ENCODE results near the gene MYL6B. TPM values are rescaled to one million over a fixed set of nuclear protein-coding genes. Genes with fewer than 3 reads are reported as not detected.

Gene MYL6B
- total RNA-seq, 2 donors from 2014 or later = 153 to 191 TPM

DNA sequence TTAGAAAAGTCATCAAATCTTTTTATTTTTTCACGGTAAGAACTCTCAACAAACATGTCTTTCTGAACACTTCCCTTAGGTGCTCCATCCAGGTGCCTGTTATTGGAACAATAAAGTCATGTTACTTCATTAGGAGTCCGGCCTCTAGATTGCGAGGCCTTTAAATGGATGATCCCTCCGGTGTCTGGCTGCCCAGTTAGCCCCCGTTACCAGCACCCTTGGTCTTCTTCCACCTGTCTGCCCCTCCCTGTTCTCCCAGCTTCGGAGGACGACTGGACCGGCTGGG lies 48.6 kb upstream of the MYL6B start:
- H3K9me3 Mint-ChIP-seq = no peaks in the 10 kb centered on the region
- Histone ChIP-seq H3K36me3 (ENCODE audit: control insufficient read depth, insufficient read depth, low read length) (peaks cover 39% of the 10 kb centered on the region), H3K4me1 (ENCODE audit: control insufficient read depth, insufficient read depth, low read length) (no peaks in the 10 kb centered on the region)

DNA sequence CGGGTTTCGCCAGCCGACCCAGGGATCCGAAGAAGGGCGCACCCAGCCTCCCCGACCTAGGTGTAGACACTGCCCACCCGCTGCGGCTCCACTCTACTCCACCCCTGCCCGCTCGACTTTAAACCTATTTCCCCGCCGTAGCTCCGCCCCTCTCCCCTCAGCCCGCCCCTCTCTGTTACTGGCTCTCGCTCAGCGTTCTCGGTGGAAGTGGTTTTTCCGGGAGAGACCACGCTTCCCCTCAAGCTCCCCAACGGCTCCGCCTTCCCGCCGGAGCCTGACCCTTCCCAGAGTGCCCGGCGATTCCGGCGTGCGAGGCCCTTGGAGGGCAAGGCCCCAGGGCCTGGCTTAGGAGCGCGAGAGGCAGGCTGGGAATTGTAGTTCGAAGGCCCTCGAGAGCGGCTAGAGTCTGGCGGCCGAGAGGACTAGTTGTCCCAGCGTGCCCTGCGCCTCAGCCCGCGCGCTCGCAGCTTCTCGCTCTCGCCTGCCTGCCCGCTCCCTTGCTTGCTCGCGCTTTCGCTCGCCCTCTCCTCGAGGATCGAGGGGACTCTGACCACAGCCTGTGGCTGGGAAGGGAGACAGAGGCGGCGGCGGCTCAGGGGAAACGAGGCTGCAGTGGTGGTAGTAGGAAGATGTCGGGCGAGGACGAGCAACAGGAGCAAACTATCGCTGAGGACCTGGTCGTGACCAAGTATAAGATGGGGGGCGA lies 48.1 kb upstream of the MYL6B start, which contains the start of gene PA2G4:
Gene PA2G4, plus strand, starts transcription at position 451 of the 706 bp plus-strand sequence. Its CDS starts 179 bp downstream, at position 630.
- peak within 1 kb of the TSS; percentile 84 for H3K9ac ChIP-seq (ENCODE audit: extremely low read depth, low read length, poor library complexity, severe bottlenecking)
- H3K27me3 Mint-ChIP-seq (ENCODE audit: insufficient read depth) = no peaks in the 10 kb centered on the region
- H3K9me3 ChIP-seq (ENCODE audit: control insufficient read depth, low read length) = no peaks in the 10 kb centered on the region
- WGBS, 2 experiments (ENCODE audit: insufficient coverage in 1 of 2, insufficient read length in 1 of 2) = 0% methylated on average over 24 to 60 of the region's 60 CpGs
- peaks cover 22% of the 10 kb centered on the region for H3K4me1 Mint-ChIP-seq
- H3K36me3 ChIP-seq (ENCODE audit: control insufficient read depth, insufficient read depth, low read length) = peaks cover 43% of the 10 kb centered on the region
- H3K27me3 ChIP-seq (ENCODE audit: control insufficient read depth, insufficient read depth, low read length, poor library complexity, severe bottlenecking) = no peaks in the 10 kb centered on the region
- H3K4me1 ChIP-seq (ENCODE audit: control insufficient read depth, insufficient read depth, low read length) = no peaks in the 10 kb centered on the region
- TF ChIP-seq, protein P1, sequence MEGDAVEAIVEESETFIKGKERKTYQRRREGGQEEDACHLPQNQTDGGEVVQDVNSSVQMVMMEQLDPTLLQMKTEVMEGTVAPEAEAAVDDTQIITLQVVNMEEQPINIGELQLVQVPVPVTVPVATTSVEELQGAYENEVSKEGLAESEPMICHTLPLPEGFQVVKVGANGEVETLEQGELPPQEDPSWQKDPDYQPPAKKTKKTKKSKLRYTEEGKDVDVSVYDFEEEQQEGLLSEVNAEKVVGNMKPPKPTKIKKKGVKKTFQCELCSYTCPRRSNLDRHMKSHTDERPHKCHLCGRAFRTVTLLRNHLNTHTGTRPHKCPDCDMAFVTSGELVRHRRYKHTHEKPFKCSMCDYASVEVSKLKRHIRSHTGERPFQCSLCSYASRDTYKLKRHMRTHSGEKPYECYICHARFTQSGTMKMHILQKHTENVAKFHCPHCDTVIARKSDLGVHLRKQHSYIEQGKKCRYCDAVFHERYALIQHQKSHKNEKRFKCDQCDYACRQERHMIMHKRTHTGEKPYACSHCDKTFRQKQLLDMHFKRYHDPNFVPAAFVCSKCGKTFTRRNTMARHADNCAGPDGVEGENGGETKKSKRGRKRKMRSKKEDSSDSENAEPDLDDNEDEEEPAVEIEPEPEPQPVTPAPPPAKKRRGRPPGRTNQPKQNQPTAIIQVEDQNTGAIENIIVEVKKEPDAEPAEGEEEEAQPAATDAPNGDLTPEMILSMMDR (conservative IDR thresholded peaks at IDR 0.05) = no peak
- peaks cover 55% of the 10 kb centered on the region for H3K36me3 Mint-ChIP-seq (ENCODE audit: low read depth)
- peak within 1 kb of the TSS; percentile 91 for H3K4me3 ChIP-seq (ENCODE audit: low read length)
- H3K27ac Mint-ChIP-seq = peak within 1 kb of the TSS; percentile 98
- peak within 1 kb of the TSS; percentile 58 for H3K27ac ChIP-seq (ENCODE audit: low read depth, low read length)
- H3K4me3 Mint-ChIP-seq = peak within 1 kb of the TSS; percentile 99
- DNase-seq = peak; percentile 100
- H3K9me3 Mint-ChIP-seq = no peaks in the 10 kb centered on the region

More for the DNA sequence above, 48.6 kb upstream of the MYL6B start:
- Mint-ChIP-seq H3K36me3 (ENCODE audit: low read depth) (peaks cover 53% of the 10 kb centered on the region), H3K27me3 (ENCODE audit: insufficient read depth) (no peaks in the 10 kb centered on the region), H3K4me3 (peak overlapping the region; percentile 99), H3K4me1 (peaks cover 22% of the 10 kb centered on the region), H3K27ac (peak overlapping the region; percentile 98)
- Histone ChIP-seq H3K9ac (ENCODE audit: extremely low read depth, low read length, poor library complexity, severe bottlenecking) (peak overlapping the region; percentile 69), H3K27ac (ENCODE audit: low read depth, low read length) (peak overlapping the region; percentile 56), H3K27me3 (ENCODE audit: control insufficient read depth, insufficient read depth, low read length, poor library complexity, severe bottlenecking) (no peaks in the 10 kb centered on the region), H3K4me3 (ENCODE audit: low read length) (peak overlapping the region; percentile 91), H3K9me3 (ENCODE audit: control insufficient read depth, low read length) (no peaks in the 10 kb centered on the region)
- 19 to 20% methylated on average over 8 of the region's 8 CpGs for WGBS, 2 experiments (ENCODE audit: insufficient coverage in 1 of 2, insufficient read length in 1 of 2)
- DNase-seq = no peak
- TF ChIP-seq, protein P1 (conservative IDR thresholded peaks at IDR 0.05) = no peak

DNA sequence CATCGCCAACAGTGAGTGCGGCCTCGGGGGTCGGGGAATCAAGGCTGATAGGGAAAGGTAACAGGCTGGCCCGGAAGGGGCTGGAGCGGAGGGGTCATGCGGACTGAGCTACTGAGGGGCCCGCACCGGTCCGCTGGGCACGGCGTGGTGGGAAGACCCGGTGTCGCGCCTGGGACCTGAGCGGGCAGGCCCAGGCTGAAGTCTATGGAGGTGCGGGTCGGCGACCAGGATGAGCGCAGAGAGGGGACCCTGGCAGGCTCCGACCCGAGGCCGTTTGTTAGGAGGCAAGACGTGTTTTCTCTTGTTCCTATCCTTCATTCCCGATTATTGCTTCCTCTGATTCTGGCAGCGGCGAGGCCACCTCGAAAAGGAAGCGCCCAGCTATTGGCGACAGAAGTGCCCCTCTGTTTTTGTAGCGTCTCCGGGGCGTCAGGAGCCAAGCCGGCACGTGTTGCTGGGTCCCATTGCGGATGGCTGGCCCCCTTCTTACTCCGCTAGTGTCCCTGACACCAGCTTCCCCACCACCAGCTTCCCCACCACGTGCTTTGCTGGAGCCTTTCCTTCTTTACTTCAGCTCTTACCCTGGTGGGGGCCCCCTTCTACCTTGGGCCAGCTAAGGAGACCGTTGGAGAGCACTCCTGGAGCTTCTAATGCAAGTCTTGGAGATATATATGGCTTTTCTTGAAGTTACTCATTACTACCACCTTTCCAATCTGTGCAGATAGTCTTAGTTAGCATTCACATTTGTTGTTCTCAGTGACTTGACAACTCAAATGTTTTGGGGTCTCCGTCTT lies 47.4 kb upstream of the MYL6B start:
- peaks cover 22% of the 10 kb centered on the region for H3K4me1 Mint-ChIP-seq
- Histone ChIP-seq H3K4me1 (ENCODE audit: control insufficient read depth, insufficient read depth, low read length) (no peaks in the 10 kb centered on the region), H3K9ac (ENCODE audit: extremely low read depth, low read length, poor library complexity, severe bottlenecking) (peak overlapping the region; percentile 84), H3K4me3 (ENCODE audit: low read length) (peak overlapping the region; percentile 91), H3K27me3 (ENCODE audit: control insufficient read depth, insufficient read depth, low read length, poor library complexity, severe bottlenecking) (no peaks in the 10 kb centered on the region), H3K27ac (ENCODE audit: low read depth, low read length) (peak overlapping the region; percentile 58), H3K36me3 (ENCODE audit: control insufficient read depth, insufficient read depth, low read length) (peaks cover 43% of the 10 kb centered on the region), H3K9me3 (ENCODE audit: control insufficient read depth, low read length) (no peaks in the 10 kb centered on the region)
- WGBS, 2 experiments (ENCODE audit: insufficient coverage in 1 of 2, insufficient read length in 1 of 2) = 1 to 2% methylated on average over 33 to 40 of the region's 40 CpGs
- peaks cover 53% of the 10 kb centered on the region for H3K36me3 Mint-ChIP-seq (ENCODE audit: low read depth)
- TF ChIP-seq, protein P1 (conservative IDR thresholded peaks at IDR 0.05) = no peak
- no peaks in the 10 kb centered on the region for H3K27me3 Mint-ChIP-seq (ENCODE audit: insufficient read depth)
- H3K4me3 Mint-ChIP-seq = peak overlapping the region; percentile 99
- H3K27ac Mint-ChIP-seq = peak overlapping the region; percentile 96
- no peak for DNase-seq
- no peaks in the 10 kb centered on the region for H3K9me3 Mint-ChIP-seq
